HepG2 (cell line): Measurements from ENCODE around the gene CNPY1. TPM values are rescaled to one million over a fixed set of nuclear protein-coding genes. Genes with fewer than 3 reads are reported as not detected.

Experiments
- ATAC-seq: fragments of 200-7000 bp; cut with Tn5 transposase; 3 replicates; pipeline ENCODE4 v1.9.1; 2020; ENCODE audit warnings: mild to moderate bottlenecking, moderate library complexity
- BruUV-seq: library from RNA; stranded (reverse); fragments of 400-500 nt; replicated peaks from 2 replicates; lab custom pipeline; 2021; lab: Mats Ljungman, UMichigan
- CTCF ChIA-PET: fragments of 300-600 bp; formaldehyde crosslinking; extraction: SDS; loops from one replicate; lab custom pipeline; 2021; ENCODE audit warnings: low total read pairs, inconsistent platforms, low intra/inter-chr PET ratio; lab: Yijun Ruan, JAX
- POLR2A ChIA-PET: fragments of 350-600 bp; sonication (Branson Sonifier 250); formaldehyde crosslinking; loops from one replicate; lab custom pipeline; 2020; ENCODE audit warnings: antibody characterized with exemption, inconsistent platforms; lab: Yijun Ruan, JAX
- DNase-seq: peaks from one replicate; pipeline ENCODE4 v3.0.0-alpha.2; 2015; ENCODE audit warnings: low spot score
- FAIRE-seq: peaks from 3 replicates; lab custom pipeline; 2011; peaks lifted over from hg19 to GRCh38; lab: Jason Lieb, UNC
- H2AFZ ChIP-seq: one replicate; pipeline ENCODE4 v1.6.1; 2011; ENCODE audit warnings: low read length, inconsistent platforms
- H3K27ac ChIP-seq: fragments of 300-600 bp; 3 replicates; pipeline ENCODE4 v1.8.0; 2011; ENCODE audit warnings: mixed run types, mild to moderate bottlenecking, mixed read lengths, low read length, inconsistent platforms; ENCODE audit not compliant: insufficient read depth; ENCODE audit errors: extremely low read length
- H3K27me3 ChIP-seq, 2 experiments: fragments of 200-600 bp in 1 of 2; 2 replicates in 1 of 2; 3 replicates in 1 of 2; pipeline versions ENCODE4 v1.6.0 to v1.8.0; 2011; ENCODE audit warnings: low read length in 2 of 2, mild to moderate bottlenecking in 2 of 2, moderate library complexity in 2 of 2, inconsistent platforms in 1 of 2; ENCODE audit not compliant: insufficient read depth in 2 of 2, control insufficient read depth in 1 of 2
- H3K36me3 ChIP-seq, 2 experiments: fragments of 200-600 bp in 1 of 2; replicated peaks in 1 of 2; 2 replicates in 1 of 2; 3 replicates in 1 of 2; pipeline versions ENCODE4 v1.5.1 to v1.8.0; 2011; ENCODE audit warnings: low read length in 2 of 2, inconsistent platforms in 1 of 2; ENCODE audit not compliant: insufficient read depth in 2 of 2, control insufficient read depth in 1 of 2
- H3K4me1 ChIP-seq: 2 replicates; pipeline ENCODE4 v1.5.1; 2012; ENCODE audit warnings: low read length, inconsistent platforms; ENCODE audit not compliant: insufficient read depth
- H3K4me2 ChIP-seq: 2 replicates; pipeline ENCODE4 v1.6.0; 2011; ENCODE audit warnings: low read depth, low read length, inconsistent platforms
- H3K4me3 ChIP-seq, 3 experiments: fragments of 200-600 bp in 1 of 3; sonication (generic), shearing (Covaris generic) in 1 of 3; replicated peaks in 1 of 3; 2 replicates each; pipeline ENCODE4 v1.5.1; 2011 to 2016; ENCODE audit warnings: low read length in 3 of 3, inconsistent platforms in 2 of 3, low read depth in 2 of 3, mild to moderate bottlenecking in 2 of 3, control low read depth in 1 of 3, mixed read lengths in 1 of 3; ENCODE audit not compliant: insufficient read depth in 1 of 3
- H3K79me2 ChIP-seq: one replicate; pipeline ENCODE4 v1.6.1; 2011; ENCODE audit warnings: low read length, inconsistent platforms; ENCODE audit not compliant: insufficient read depth
- H3K9ac ChIP-seq: 2 replicates; pipeline ENCODE4 v1.6.0; 2011; ENCODE audit warnings: mild to moderate bottlenecking, low read depth, low read length, inconsistent platforms; ENCODE audit not compliant: insufficient read depth
- H3K9me3 ChIP-seq: 2 replicates; pipeline ENCODE4 v1.5.1; 2012; ENCODE audit warnings: mild to moderate bottlenecking, low read length
- H4K20me1 ChIP-seq: 2 replicates; pipeline ENCODE4 v1.6.0; 2011; ENCODE audit warnings: inconsistent platforms, mild to moderate bottlenecking, low read length, moderate library complexity; ENCODE audit not compliant: insufficient read depth
- GTF2F1 ChIP-seq: fragments of 150-350 bp; IDR thresholded peaks from 2 replicates; pipeline ENCODE4 v1.6.1; 2014; ENCODE audit warnings: low read length
- MIXL1 ChIP-seq: IDR thresholded peaks from 2 replicates; pipeline ENCODE4 v1.6.1; 2016
- SSRP1 ChIP-seq: IDR thresholded peaks from 2 replicates; pipeline ENCODE4 v1.6.1; 2016; ENCODE audit warnings: control low read depth
- ZFP36L2 ChIP-seq: sonication (generic); formaldehyde crosslinking; IDR thresholded peaks from 2 replicates; pipeline ENCODE4 v1.4.0; 2020; ENCODE audit warnings: missing genetic modification reagents
- ZSCAN12 ChIP-seq: sonication (generic); formaldehyde crosslinking; IDR thresholded peaks from 2 replicates; pipeline ENCODE4 v1.9.0; 2021; ENCODE audit warnings: mild to moderate bottlenecking, missing genetic modification reagents
- WGBS: methylation state at CpG from one replicate; pipeline ENCODE4 v1.1.6; 2017; ENCODE audit warnings: low lambda C conversion rate; 5-methylcytosine and 5-hydroxymethylcytosine counted together
- in situ Hi-C: cut with HindIII; loops from 2 replicates; pipeline ENCODE4 v1.10.0; 2017; ENCODE audit warnings: low pct_unique_long_range_greater_than_20kb; ENCODE audit not compliant: extremely low pct_ligation_motif_present
- intact Hi-C: fragments of 100-400 bp; cut with micrococcal nuclease; formaldehyde crosslinking; loops from one replicate; pipeline ENCODE4 v1.10.0; 2022; ENCODE audit not compliant: unreplicated experiment
- polyA plus RNA-seq, 8 experiments: library from polyadenylated mRNA; depleted of rRNA in 3 of 8; stranded (reverse) in 7 of 8; unstranded in 1 of 8; fragments of >200 nt; fragmentation: Illumina TruSeq in 4 of 8; extraction: Trizol in 4 of 8; gene quantifications; 2 replicates each; pipeline versions ENCODE4 v1.2.1 to v1.2.3, GENCODE V29; 2011 to 2016; ENCODE audit warnings: low read depth in 4 of 8, missing spikeins in 1 of 8, mixed read lengths in 1 of 8; ENCODE audit not compliant: insufficient read depth in 1 of 8
- total RNA-seq, 5 experiments: library from RNA; depleted of rRNA; stranded (reverse); fragments of >200 nt; fragmentation: Illumina TruSeq; extraction: Trizol; gene quantifications; 2 replicates each; pipeline ENCODE4 v1.2.3, GENCODE V29; 2016; ENCODE audit warnings: low read depth in 1 of 5
- TF ChIP-seq, protein P1 (sequence below): sonication (generic); formaldehyde crosslinking; IDR thresholded peaks from 2 replicates; pipeline ENCODE4 v1.5.0; 2020; ENCODE audit warnings: mild to moderate bottlenecking, missing genetic modification reagents, borderline replicate concordance

CNPY1 gene
- total and polyA plus RNA-seq, 2 of the 13 experiments (the other 11 are each of a cell fraction or from before 2014, with no cell fraction given), result not detected

DNA sequence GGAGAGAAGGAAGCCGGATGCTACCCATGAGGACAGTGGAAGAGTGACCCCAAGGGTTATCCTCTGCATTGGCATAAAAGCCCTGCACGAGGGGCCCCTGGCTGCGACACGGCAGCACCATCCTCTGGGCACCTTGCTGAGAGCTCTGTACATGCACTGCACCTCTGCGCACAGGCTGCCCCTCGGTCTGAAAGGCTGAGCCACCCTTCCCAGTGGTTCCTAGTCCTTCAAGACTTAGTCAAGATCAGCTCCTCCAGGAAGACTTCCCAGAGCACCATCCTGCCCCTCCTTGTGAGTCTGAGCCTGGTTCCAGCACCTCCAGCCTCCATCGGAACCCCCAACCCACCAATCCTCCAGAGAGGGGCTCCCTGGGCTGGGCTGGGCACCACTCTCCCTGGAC lies 37.9 kb upstream of the CNPY1 start:
- H3K4me1 ChIP-seq, result peaks cover 23% of the 10 kb centered on the region
- H3K27ac ChIP-seq, result no peak overlapping the region
- in situ Hi-C loops (no loop called here), intact Hi-C loops (no loop called here)
- H3K4me3 ChIP-seq, result no peak overlapping the region
- ATAC-seq (no peak), DNase-seq (no peak), FAIRE-seq (no peak)
- H3K27me3 ChIP-seq, result peaks cover 2 to 63% of the 10 kb centered on the region in 2 experiments; a peak in 3 of 5 replicates
- BruUV-seq, result no TSS peak
- H3K9ac ChIP-seq, result no peak overlapping the region
- POLR2A ChIA-PET, result no interaction called here
- CTCF ChIA-PET, result no interaction called here
- H3K4me2 ChIP-seq, result no peak overlapping the region
- WGBS, result 61% methylated on average over 4 of the region's 7 CpGs
- no peak for TF ChIP-seq MIXL1 (CRISPR knock-in tag)
- TF ChIP-seq, protein P1, sequence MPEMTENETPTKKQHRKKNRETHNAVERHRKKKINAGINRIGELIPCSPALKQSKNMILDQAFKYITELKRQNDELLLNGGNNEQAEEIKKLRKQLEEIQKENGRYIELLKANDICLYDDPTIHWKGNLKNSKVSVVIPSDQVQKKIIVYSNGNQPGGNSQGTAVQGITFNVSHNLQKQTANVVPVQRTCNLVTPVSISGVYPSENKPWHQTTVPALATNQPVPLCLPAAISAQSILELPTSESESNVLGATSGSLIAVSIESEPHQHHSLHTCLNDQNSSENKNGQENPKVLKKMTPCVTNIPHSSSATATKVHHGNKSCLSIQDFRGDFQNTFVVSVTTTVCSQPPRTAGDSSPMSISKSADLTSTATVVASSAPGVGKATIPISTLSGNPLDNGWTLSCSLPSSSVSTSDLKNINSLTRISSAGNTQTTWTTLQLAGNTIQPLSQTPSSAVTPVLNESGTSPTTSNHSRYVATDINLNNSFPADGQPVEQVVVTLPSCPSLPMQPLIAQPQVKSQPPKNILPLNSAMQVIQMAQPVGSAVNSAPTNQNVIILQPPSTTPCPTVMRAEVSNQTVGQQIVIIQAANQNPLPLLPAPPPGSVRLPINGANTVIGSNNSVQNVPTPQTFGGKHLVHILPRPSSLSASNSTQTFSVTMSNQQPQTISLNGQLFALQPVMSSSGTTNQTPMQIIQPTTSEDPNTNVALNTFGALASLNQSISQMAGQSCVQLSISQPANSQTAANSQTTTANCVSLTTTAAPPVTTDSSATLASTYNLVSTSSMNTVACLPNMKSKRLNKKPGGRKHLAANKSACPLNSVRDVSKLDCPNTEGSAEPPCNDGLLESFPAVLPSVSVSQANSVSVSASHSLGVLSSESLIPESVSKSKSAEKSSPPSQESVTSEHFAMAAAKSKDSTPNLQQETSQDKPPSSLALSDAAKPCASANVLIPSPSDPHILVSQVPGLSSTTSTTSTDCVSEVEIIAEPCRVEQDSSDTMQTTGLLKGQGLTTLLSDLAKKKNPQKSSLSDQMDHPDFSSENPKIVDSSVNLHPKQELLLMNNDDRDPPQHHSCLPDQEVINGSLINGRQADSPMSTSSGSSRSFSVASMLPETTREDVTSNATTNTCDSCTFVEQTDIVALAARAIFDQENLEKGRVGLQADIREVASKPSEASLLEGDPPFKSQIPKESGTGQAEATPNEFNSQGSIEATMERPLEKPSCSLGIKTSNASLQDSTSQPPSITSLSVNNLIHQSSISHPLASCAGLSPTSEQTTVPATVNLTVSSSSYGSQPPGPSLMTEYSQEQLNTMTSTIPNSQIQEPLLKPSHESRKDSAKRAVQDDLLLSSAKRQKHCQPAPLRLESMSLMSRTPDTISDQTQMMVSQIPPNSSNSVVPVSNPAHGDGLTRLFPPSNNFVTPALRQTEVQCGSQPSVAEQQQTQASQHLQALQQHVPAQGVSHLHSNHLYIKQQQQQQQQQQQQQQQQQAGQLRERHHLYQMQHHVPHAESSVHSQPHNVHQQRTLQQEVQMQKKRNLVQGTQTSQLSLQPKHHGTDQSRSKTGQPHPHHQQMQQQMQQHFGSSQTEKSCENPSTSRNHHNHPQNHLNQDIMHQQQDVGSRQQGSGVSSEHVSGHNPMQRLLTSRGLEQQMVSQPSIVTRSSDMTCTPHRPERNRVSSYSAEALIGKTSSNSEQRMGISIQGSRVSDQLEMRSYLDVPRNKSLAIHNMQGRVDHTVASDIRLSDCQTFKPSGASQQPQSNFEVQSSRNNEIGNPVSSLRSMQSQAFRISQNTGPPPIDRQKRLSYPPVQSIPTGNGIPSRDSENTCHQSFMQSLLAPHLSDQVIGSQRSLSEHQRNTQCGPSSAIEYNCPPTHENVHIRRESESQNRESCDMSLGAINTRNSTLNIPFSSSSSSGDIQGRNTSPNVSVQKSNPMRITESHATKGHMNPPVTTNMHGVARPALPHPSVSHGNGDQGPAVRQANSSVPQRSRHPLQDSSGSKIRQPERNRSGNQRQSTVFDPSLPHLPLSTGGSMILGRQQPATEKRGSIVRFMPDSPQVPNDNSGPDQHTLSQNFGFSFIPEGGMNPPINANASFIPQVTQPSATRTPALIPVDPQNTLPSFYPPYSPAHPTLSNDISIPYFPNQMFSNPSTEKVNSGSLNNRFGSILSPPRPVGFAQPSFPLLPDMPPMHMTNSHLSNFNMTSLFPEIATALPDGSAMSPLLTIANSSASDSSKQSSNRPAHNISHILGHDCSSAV (CRISPR knock-in tag), result no peak
- no peak for TF ChIP-seq ZFP36L2
- TF ChIP-seq SSRP1 (CRISPR knock-in tag), result no peak
- TF ChIP-seq ZSCAN12, result no peak
- no peak for TF ChIP-seq GTF2F1
- H3K36me3 ChIP-seq, result no peaks in the 10 kb centered on the region
- H3K9me3 ChIP-seq, result no peaks in the 10 kb centered on the region
- no peaks in the 10 kb centered on the region for H3K79me2 ChIP-seq
- no peaks in the 10 kb centered on the region for H4K20me1 ChIP-seq
- H2AFZ ChIP-seq, result no peak overlapping the region
